ENCODE data around the gene DUSP28. TPM values are rescaled to one million over a fixed set of nuclear protein-coding genes. Genes with fewer than 3 reads are reported as not detected.

The DUSP28 gene
- total and polyA plus RNA-seq, 2 donors (not counting 1 experiment from before 2014, with no cell fraction given) = 19.0 to 19.1 TPM

GRCh38 chr2:240573516-240574385, 13.6 kb downstream of the DUSP28 start:
- Histone ChIP-seq H4K20me1 (ENCODE audit: control insufficient read depth, insufficient read depth, low read length, poor library complexity, severe bottlenecking) (peaks cover 98% of the 10 kb centered on the region), H3K79me2 (ENCODE audit: control insufficient read depth, insufficient read depth, low read length) (peaks cover 69% of the 10 kb centered on the region), H3K4me2 (replicated peaks; ENCODE audit: low read depth, low read length, poor library complexity, severe bottlenecking) (no peak overlapping the region), H3K4me1 (ENCODE audit: control insufficient read depth in 2 of 2, insufficient read depth in 2 of 2, low read length in 2 of 2) (peaks cover 22% of the 10 kb centered on the region in 2 donors), H3K36me3 (replicated peaks in 1 of 2; ENCODE audit: control extremely low read depth in 1 of 2, control insufficient read depth in 1 of 2, extremely low read depth in 1 of 2, insufficient read depth in 2 of 2, low read length in 1 of 2) (peaks cover 0 to 58% of the 10 kb centered on the region in 2 experiments), H3K4me3 (ENCODE audit: control extremely low read depth in 1 of 5, extremely low read depth in 1 of 5, insufficient read depth in 1 of 5, low read depth in 2 of 5, low read length in 4 of 5) (no peak overlapping the region), H3K27ac (ENCODE audit: low read length in 2 of 2) (no peak overlapping the region), H3K9me3 (ENCODE audit: control extremely low read depth in 1 of 3, control insufficient read depth in 2 of 3, insufficient read depth in 1 of 3, low read length in 2 of 3) (no peaks in the 10 kb centered on the region), H3K27me3 (replicated peaks in 1 of 4; ENCODE audit: control extremely low read depth in 1 of 4, control insufficient read depth in 3 of 4, insufficient read depth in 4 of 4, low read length in 3 of 4) (no peaks in the 10 kb centered on the region), H3K9ac (ENCODE audit: low read length) (no peak overlapping the region), H2AFZ (ENCODE audit: insufficient read depth, low read depth, low read length, poor library complexity, severe bottlenecking) (no peak overlapping the region)
- Mint-ChIP-seq H3K4me3 (no peak overlapping the region), H3K9me3 (ENCODE audit: insufficient read depth) (no peaks in the 10 kb centered on the region), H3K27me3 (no peaks in the 10 kb centered on the region), H3K27ac (no peak overlapping the region), H3K4me1 (peaks cover 26% of the 10 kb centered on the region)
- intact Hi-C loops (cut with micrococcal nuclease) = no loop called here
- WGBS (ENCODE audit: insufficient coverage) = 94% methylated on average over 35 of the region's 37 CpGs
- ATAC-seq (ENCODE audit: low read depth) = no peak
- DNase-seq = no peak
- POLR2A ChIA-PET = no interaction called here
- CTCF ChIA-PET = no interaction called here
- TF ChIP-seq CTCF (IDR thresholded peaks at IDR 0.05) = no peak

- Histone ChIP-seq H3K9me3 (ENCODE audit: control extremely low read depth in 1 of 3, control insufficient read depth in 2 of 3, insufficient read depth in 1 of 3, low read length in 2 of 3) (no peaks in the 10 kb centered on the region), H3K79me2 (ENCODE audit: control insufficient read depth, insufficient read depth, low read length) (peaks cover 61% of the 10 kb centered on the region), H3K4me2 (replicated peaks; ENCODE audit: low read depth, low read length, poor library complexity, severe bottlenecking) (no peak overlapping the region), H3K27ac (ENCODE audit: low read length in 2 of 2) (no peak overlapping the region), H2AFZ (ENCODE audit: insufficient read depth, low read depth, low read length, poor library complexity, severe bottlenecking) (no peak overlapping the region), H3K27me3 (replicated peaks in 1 of 4; ENCODE audit: control extremely low read depth in 1 of 4, control insufficient read depth in 3 of 4, insufficient read depth in 4 of 4, low read length in 3 of 4) (no peaks in the 10 kb centered on the region), H4K20me1 (ENCODE audit: control insufficient read depth, insufficient read depth, low read length, poor library complexity, severe bottlenecking) (peaks cover 98% of the 10 kb centered on the region), H3K36me3 (replicated peaks in 1 of 2; ENCODE audit: control extremely low read depth in 1 of 2, control insufficient read depth in 1 of 2, extremely low read depth in 1 of 2, insufficient read depth in 2 of 2, low read length in 1 of 2) (peaks cover 0 to 58% of the 10 kb centered on the region in 2 experiments), H3K4me3 (ENCODE audit: control extremely low read depth in 1 of 5, extremely low read depth in 1 of 5, insufficient read depth in 1 of 5, low read depth in 2 of 5, low read length in 4 of 5) (no peak overlapping the region), H3K4me1 (ENCODE audit: control insufficient read depth in 2 of 2, insufficient read depth in 2 of 2, low read length in 2 of 2) (peaks cover 17 to 20% of the 10 kb centered on the region in 2 donors), H3K9ac (ENCODE audit: low read length) (no peak overlapping the region)
- ATAC-seq (ENCODE audit: low read depth) (no peak), DNase-seq (no peak)
- CTCF ChIA-PET = no interaction called here
- POLR2A ChIA-PET = no interaction called here
- H3K27me3 Mint-ChIP-seq = no peaks in the 10 kb centered on the region
- intact Hi-C loops (cut with micrococcal nuclease) = no loop called here
- TF ChIP-seq CTCF (IDR thresholded peaks at IDR 0.05) (no peak), EZH2 (IDR thresholded peaks at IDR 0.05; ENCODE audit: borderline replicate concordance, insufficient read depth, low read depth, low read length, poor library complexity, severe bottlenecking) (no peak)
- H3K27ac Mint-ChIP-seq = no peak overlapping the region
- WGBS (ENCODE audit: insufficient coverage) = 94% methylated on average over 21 of the region's 21 CpGs
- H3K4me1 Mint-ChIP-seq = peaks cover 24% of the 10 kb centered on the region
- H3K4me3 Mint-ChIP-seq = no peak overlapping the region
- no peaks in the 10 kb centered on the region for H3K9me3 Mint-ChIP-seq (ENCODE audit: insufficient read depth)
Measured at GRCh38 chr2:240574386-240575100, 14.4 kb downstream of the DUSP28 start.

Data from B cell (primary cell).